ENCODE data around the gene SCN3A.

- TF ChIP-seq EP300 (IDR thresholded peaks at IDR 0.05; ENCODE audit: borderline replicate concordance) (no peak), USF1 (IDR thresholded peaks at IDR 0.05) (no peak), RAD21 (IDR thresholded peaks at IDR 0.05; ENCODE audit: low read depth) (no peak), MAX (IDR thresholded peaks at IDR 0.05) (no peak), TAF1 (IDR thresholded peaks at IDR 0.05; ENCODE audit: low read depth) (no peak), YY1 (IDR thresholded peaks at IDR 0.05; ENCODE audit: low read depth) (no peak), TEAD4 (IDR thresholded peaks at IDR 0.05) (no peak), ZBTB7A (IDR thresholded peaks at IDR 0.05; ENCODE audit: low read depth) (no peak), CEBPB (IDR thresholded peaks at IDR 0.05) (no peak), CREB1 (IDR thresholded peaks at IDR 0.05; ENCODE audit: low read depth) (no peak), TCF12 (IDR thresholded peaks at IDR 0.05; ENCODE audit: low read depth) (no peak), REST (IDR thresholded peaks at IDR 0.05; ENCODE audit: low read depth) (no peak)
Measured at GRCh38 chr2:165219481-165219880, 15.6 kb upstream of the SCN3A start.

Measured in Ishikawa (cell line).